H1 (cell line): ENCODE results near the gene CST7. TPM values are rescaled to one million over a fixed set of nuclear protein-coding genes. Genes with fewer than 3 reads are reported as not detected.

Experiments used
- CTCF ChIA-PET: fragments of 300-600 bp; sonication (Branson Sonifier 250); formaldehyde crosslinking; loops from one replicate; lab custom pipeline; 2021; ENCODE audit not compliant: partially characterized antibody; lab: Charles Lee
- POLR2A ChIA-PET: fragments of 300-600 bp; sonication (Branson Sonifier 250); formaldehyde crosslinking; loops from one replicate; lab custom pipeline; 2021; ENCODE audit warnings: inconsistent platforms; ENCODE audit not compliant: partially characterized antibody; lab: Charles Lee
- DNase-seq, 2 experiments: peaks; one replicate each; pipeline versions ENCODE4 v3.0.0 to v3.0.0-alpha.2; 2010 to 2022; ENCODE audit warnings: low spot score in 2 of 2, low read depth in 1 of 2, mixed read lengths in 1 of 2
- FAIRE-seq: peaks from 2 replicates; lab custom pipeline; 2011; peaks lifted over from hg19 to GRCh38; lab: Jason Lieb, UNC
- H2AFZ ChIP-seq: 2 replicates; pipeline ENCODE4 v1.8.1; 2012; ENCODE audit warnings: low read length, inconsistent platforms
- H2AK5ac ChIP-seq: 2 replicates; pipeline ENCODE4 v1.6.1; 2013; ENCODE audit warnings: low read depth, low read length
- H2BK120ac ChIP-seq: replicated peaks from 2 replicates; pipeline ENCODE3; 2013; ENCODE audit warnings: low read depth, low read length, inconsistent platforms
- H2BK12ac ChIP-seq: 2 replicates; pipeline ENCODE4 v1.6.1; 2013; ENCODE audit warnings: low read depth, low read length
- H2BK15ac ChIP-seq: 2 replicates; pipeline ENCODE4 v1.6.1; 2013; ENCODE audit warnings: low read length
- H2BK20ac ChIP-seq: 2 replicates; pipeline ENCODE4 v1.6.1; 2013; ENCODE audit warnings: low read length
- H2BK5ac ChIP-seq: 2 replicates; pipeline ENCODE4 v1.6.1; 2013; ENCODE audit warnings: low read depth, low read length
- H3K14ac ChIP-seq: 2 replicates; pipeline ENCODE4 v1.6.1; 2013; ENCODE audit warnings: inconsistent platforms; ENCODE audit not compliant: insufficient read length
- H3K18ac ChIP-seq: 2 replicates; pipeline ENCODE4 v1.6.1; 2013; ENCODE audit warnings: low read length; ENCODE audit errors: extremely low read depth
- H3K23ac ChIP-seq: 2 replicates; pipeline ENCODE4 v1.6.1; 2013; ENCODE audit warnings: inconsistent platforms; ENCODE audit not compliant: insufficient read length
- H3K23me2 ChIP-seq: 2 replicates; pipeline ENCODE4 v1.6.1; 2013; ENCODE audit warnings: low read depth, low read length
- H3K27ac ChIP-seq: 2 replicates; pipeline ENCODE4 v1.6.1; 2011; ENCODE audit warnings: low read depth, low read length, inconsistent platforms
- H3K27me3 ChIP-seq, 4 experiments: replicated peaks in 1 of 4; 1 replicate in 1 of 4; 2 replicates in 3 of 4; pipeline versions ENCODE4 v1.6.1 to v1.8.1; 2011 to 2013; ENCODE audit warnings: low read length in 3 of 4, mild to moderate bottlenecking in 3 of 4, inconsistent platforms in 2 of 4, mixed read lengths in 2 of 4, moderate library complexity in 1 of 4; ENCODE audit not compliant: control insufficient read depth in 3 of 4, insufficient read depth in 3 of 4; ENCODE audit errors: extremely low read depth in 1 of 4
- H3K36me3 ChIP-seq, 4 experiments: 2 replicates each; pipeline versions ENCODE4 v1.6.1 to v1.8.1; 2011 to 2013; ENCODE audit warnings: mild to moderate bottlenecking in 4 of 4, low read length in 3 of 4, moderate library complexity in 2 of 4, control low read depth in 1 of 4, inconsistent platforms in 1 of 4; ENCODE audit not compliant: insufficient read depth in 4 of 4, control insufficient read depth in 2 of 4
- H3K4ac ChIP-seq: replicated peaks from 2 replicates; pipeline ENCODE3; 2013; ENCODE audit warnings: low read length, low read depth, mixed read lengths, inconsistent platforms; ENCODE audit not compliant: insufficient read length
- H3K4me1 ChIP-seq, 4 experiments: replicated peaks in 1 of 4; 1 replicate in 1 of 4; 2 replicates in 3 of 4; pipeline versions ENCODE4 v1.6.1 to v1.8.1; 2011 to 2013; ENCODE audit warnings: low read length in 3 of 4, inconsistent platforms in 2 of 4, mixed read lengths in 1 of 4; ENCODE audit not compliant: insufficient read depth in 4 of 4, control insufficient read depth in 3 of 4
- H3K4me2 ChIP-seq, 2 experiments: 2 replicates each; pipeline versions ENCODE4 v1.6.1 to v1.8.1; 2011 to 2013; ENCODE audit warnings: low read depth in 2 of 2, low read length in 2 of 2, control low read depth in 1 of 2, inconsistent platforms in 1 of 2, mild to moderate bottlenecking in 1 of 2; ENCODE audit not compliant: insufficient read depth in 1 of 2
- H3K4me3 ChIP-seq, 4 experiments: fragments of 200-600, 300-600 bp in 1 of 4; sonication (generic), shearing (Covaris generic), sonication (Bioruptor Twin) in 1 of 4; 2 replicates each; pipeline versions ENCODE4 v1.5.1 to v1.8.1; 2011 to 2016; ENCODE audit warnings: low read length in 4 of 4, low read depth in 3 of 4, control low read depth in 2 of 4, inconsistent platforms in 2 of 4, mild to moderate bottlenecking in 2 of 4, mixed read lengths in 1 of 4, moderate library complexity in 1 of 4; ENCODE audit not compliant: insufficient read depth in 2 of 4; ENCODE audit errors: extremely low read depth in 1 of 4
- H3K56ac ChIP-seq: replicated peaks from 2 replicates; pipeline ENCODE3; 2013; ENCODE audit warnings: low read depth, mild to moderate bottlenecking, mixed read lengths, low read length, inconsistent platforms; ENCODE audit not compliant: insufficient read length
- H3K79me1 ChIP-seq: 2 replicates; pipeline ENCODE4 v1.6.1; 2013; ENCODE audit warnings: low read depth, low read length, control low read depth
- H3K79me2 ChIP-seq, 2 experiments: 2 replicates each; pipeline versions ENCODE4 v1.6.1 to v1.8.1; 2012 to 2013; ENCODE audit warnings: low read length in 2 of 2, mild to moderate bottlenecking in 2 of 2, inconsistent platforms in 1 of 2; ENCODE audit not compliant: insufficient read depth in 2 of 2, control insufficient read depth in 1 of 2
- H3K9ac ChIP-seq, 4 experiments: replicated peaks in 1 of 4; 1 replicate in 1 of 4; 2 replicates in 3 of 4; pipeline versions ENCODE4 v1.6.1 to v1.8.1; 2011 to 2013; ENCODE audit warnings: low read depth in 3 of 4, low read length in 3 of 4, control low read depth in 2 of 4, mild to moderate bottlenecking in 2 of 4, moderate library complexity in 2 of 4, inconsistent platforms in 1 of 4; ENCODE audit errors: extremely low read depth in 1 of 4
- H3K9me3 ChIP-seq, 2 experiments: 2 replicates each; pipeline versions ENCODE4 v1.6.1 to v1.8.1; 2012 to 2013; ENCODE audit warnings: mild to moderate bottlenecking in 2 of 2, moderate library complexity in 2 of 2, control low read depth in 1 of 2, inconsistent platforms in 1 of 2, low read depth in 1 of 2, low read length in 1 of 2, mixed read lengths in 1 of 2; ENCODE audit not compliant: insufficient read depth in 2 of 2
- H4K20me1 ChIP-seq, 2 experiments: replicated peaks in 1 of 2; 2 replicates each; pipeline versions ENCODE3 to v1.8.1; 2011 to 2013; ENCODE audit warnings: inconsistent platforms in 2 of 2, low read length in 2 of 2, mild to moderate bottlenecking in 1 of 2; ENCODE audit not compliant: insufficient read depth in 2 of 2, control insufficient read depth in 1 of 2
- H4K5ac ChIP-seq: 2 replicates; pipeline ENCODE4 v1.6.1; 2013; ENCODE audit warnings: low read length, low read depth, mixed read lengths, inconsistent platforms; ENCODE audit not compliant: insufficient read length
- H4K8ac ChIP-seq: 2 replicates; pipeline ENCODE4 v1.8.0; 2013; ENCODE audit warnings: mild to moderate bottlenecking, moderate library complexity, low read length, inconsistent platforms; ENCODE audit not compliant: insufficient read depth; ENCODE audit errors: extremely low read depth
- H4K91ac ChIP-seq: replicated peaks from 2 replicates; pipeline ENCODE3; 2013; ENCODE audit warnings: low read length, mixed read lengths, inconsistent platforms; ENCODE audit not compliant: insufficient read length
- CBX5 ChIP-seq: fragments of 300-800, 300-1000 bp; sonication (generic); IDR thresholded peaks from 2 replicates; pipeline ENCODE4 v1.7.1; 2016; ENCODE audit warnings: antibody characterized with exemption, low read length, low read depth
- CBX8 ChIP-seq: fragments of 300-800, 300-1000 bp; sonication (generic); IDR thresholded peaks from 2 replicates; pipeline ENCODE4 v1.7.1; 2016; ENCODE audit warnings: low read depth, low read length, borderline replicate concordance
- CHD1 ChIP-seq: IDR thresholded peaks from 2 replicates; pipeline ENCODE4 v1.6.1; 2012; ENCODE audit warnings: low read depth, low read length, improper control_type of control experiment
- EZH2 ChIP-seq: fragments of 200-600 bp; sonication (generic); IDR thresholded peaks from 2 replicates; pipeline ENCODE4 v1.7.1; 2012; ENCODE audit warnings: low read depth, mild to moderate bottlenecking, moderate library complexity, low read length, inconsistent platforms; ENCODE audit not compliant: severe bottlenecking
- RAD21 ChIP-seq, 2 experiments: IDR thresholded peaks in 1 of 2; conservative IDR thresholded peaks in 1 of 2; 2 replicates each; pipeline ENCODE4 v1.6.1; 2011; ENCODE audit warnings: low read depth in 2 of 2, low read length in 2 of 2, improper control_type of control experiment in 1 of 2, inconsistent platforms in 1 of 2, mild to moderate bottlenecking in 1 of 2, moderate library complexity in 1 of 2
- SAP30 ChIP-seq: fragments of 300-600 bp; sonication (generic); IDR thresholded peaks from 2 replicates; pipeline ENCODE4 v1.7.1; 2012; ENCODE audit warnings: low read length, moderate library complexity, mild to moderate bottlenecking, inconsistent platforms; ENCODE audit not compliant: insufficient read depth, insufficient replicate concordance
- YY1 ChIP-seq: IDR thresholded peaks from 2 replicates; pipeline ENCODE4 v1.6.1; 2011; ENCODE audit warnings: low read depth, mild to moderate bottlenecking, low read length
- ZNF274 ChIP-seq: IDR thresholded peaks from 2 replicates; pipeline ENCODE4 v1.7.0; 2012; ENCODE audit warnings: low read length, borderline replicate concordance; ENCODE audit errors: extremely low read depth
- WGBS, 2 experiments: shearing (Covaris generic) in 1 of 2; methylation state at CpG; one replicate each; pipeline versions ENCODE4 v1.1.6 to v1.1.7; 2013 to 2015; ENCODE audit warnings: low lambda C conversion rate in 2 of 2, mixed read lengths in 2 of 2, inconsistent platforms in 1 of 2, low coverage in 1 of 2, missing lambda C conversion rate in 1 of 2; ENCODE audit not compliant: insufficient replicate concordance in 2 of 2, insufficient coverage in 1 of 2, insufficient read length in 1 of 2; ENCODE audit errors: extremely low coverage in 1 of 2, missing lambda C conversion rate in 1 of 2; 5-methylcytosine and 5-hydroxymethylcytosine counted together
- long read RNA-seq, 2 experiments: library from RNA in 1 of 2; library from capped mRNA in 1 of 2; stranded (forward); transcript quantifications; one replicate each; pipeline ENCODE4 v2.0.0, GENCODE V29; 2021; ENCODE audit warnings: inconsistent platforms in 1 of 2
- polyA minus RNA-seq, 3 experiments: library from RNA; depleted of rRNA, polyadenylated mRNA; stranded (reverse); fragments of >200 nt; gene quantifications; 1 replicate in 2 of 3; 2 replicates in 1 of 3; pipeline ENCODE4 v1.2.3, GENCODE V29; 2011
- polyA plus RNA-seq, 7 experiments: library from polyadenylated mRNA; depleted of rRNA in 3 of 7; stranded (reverse) in 5 of 7; unstranded in 2 of 7; fragments of >200 nt in 5 of 7; fragments of 200-250 nt in 2 of 7; gene quantifications; 1 replicate in 5 of 7; 2 replicates in 1 of 7; 4 replicates in 1 of 7; pipeline versions ENCODE4 v1.2.1 to v1.2.3, GENCODE V29; 2011 to 2013; ENCODE audit warnings: missing spikeins in 2 of 7, mixed read lengths in 2 of 7
- total RNA-seq: library from RNA; stranded (reverse); fragmentation: NEBNext Ultra II Directional; extraction: Animal tissue kit (Norgen Biotek cat#: 25700); gene quantifications from 2 replicates; pipeline ENCODE4 v1.2.1, GENCODE V29; 2021
- TF ChIP-seq, protein P1 (sequence below): IDR thresholded peaks from 2 replicates; pipeline ENCODE4 v1.6.1; 2012; ENCODE audit warnings: inconsistent platforms

The CST7 gene, protein sequence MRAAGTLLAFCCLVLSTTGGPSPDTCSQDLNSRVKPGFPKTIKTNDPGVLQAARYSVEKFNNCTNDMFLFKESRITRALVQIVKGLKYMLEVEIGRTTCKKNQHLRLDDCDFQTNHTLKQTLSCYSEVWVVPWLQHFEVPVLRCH
- total RNA-seq (not detected in 2 replicates), polyA plus RNA-seq (2011; rRNA removed) (not detected in 2 replicates), polyA minus RNA-seq (2011; rRNA and poly(A)+ RNA removed) (not detected in 2 replicates)
- polyA plus RNA-seq (2011; cell fraction: cytosol; rRNA removed) = not detected
- not detected for polyA plus RNA-seq (2011; cell fraction: nucleus; rRNA removed)
- polyA plus RNA-seq (2012, experiment 1 of 2) = not detected in 4 replicates
- polyA plus RNA-seq (2012, experiment 2 of 2) = not detected
- not detected for polyA plus RNA-seq (2013, experiment 1 of 2)
- not detected for polyA plus RNA-seq (2013, experiment 2 of 2)
- polyA minus RNA-seq (2011; cell fraction: cytosol; rRNA and poly(A)+ RNA removed) = not detected
- polyA minus RNA-seq (2011; cell fraction: nucleus; rRNA and poly(A)+ RNA removed) = not detected
- long read RNA-seq, experiment 1 = 0 reads
- long read RNA-seq, experiment 2 = 0 reads

DNA sequence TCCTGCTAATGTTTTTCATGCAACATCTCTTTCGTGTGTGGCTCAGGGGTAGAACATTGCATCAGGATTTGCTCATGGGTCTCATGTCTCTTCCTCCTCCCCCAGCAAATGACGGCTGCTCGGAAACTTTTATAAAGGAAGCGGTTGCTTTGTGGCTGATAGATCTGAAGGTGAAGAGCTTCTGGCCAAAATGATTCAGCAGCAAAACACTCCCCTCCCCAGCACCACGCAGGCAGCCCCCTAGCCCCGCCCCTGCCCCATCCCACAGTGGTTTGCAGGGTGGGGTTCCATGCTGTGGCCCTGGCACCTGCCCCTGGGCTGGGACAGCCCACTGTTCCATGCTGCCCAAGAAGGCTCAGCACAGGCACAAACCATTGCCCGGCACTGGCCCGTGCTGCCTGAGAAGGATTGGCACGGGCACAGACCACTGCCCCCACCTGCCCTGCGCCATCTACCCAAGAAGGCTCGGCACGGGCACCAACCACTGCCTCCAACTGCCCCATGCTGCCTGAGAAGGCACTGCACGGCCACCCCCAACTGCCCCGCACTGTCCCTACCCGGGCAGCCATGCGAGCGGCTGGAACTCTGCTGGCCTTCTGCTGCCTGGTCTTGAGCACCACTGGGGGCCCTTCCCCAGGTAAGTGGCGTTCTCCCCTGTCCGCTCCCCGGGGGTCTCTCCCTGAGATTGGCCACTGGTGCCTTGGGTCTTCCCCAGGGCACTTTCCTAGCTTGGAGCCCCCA lies at the start of gene CST7:
Gene CST7, plus strand, starts transcription at position 331 of the 741 bp plus-strand sequence. Its CDS starts 237 bp downstream, at position 568.
- CTCF ChIA-PET = interaction anchor here (0.6 kb wide), 1 partner anchor 32 kb away, joined by 3 read pairs; no protein-coding TSS in a partner anchor
- TF ChIP-seq EZH2 (no peak), RAD21 (IDR thresholded peaks at IDR 0.05 in 1 of 2, conservative IDR thresholded peaks at IDR 0.05 in 1 of 2; ENCODE audit: low read depth in 2 of 2, low read length in 2 of 2) (no peak), CBX8 (no peak), SAP30 (no peak), ZNF274 (no peak), CHD1 (no peak), CBX5 (no peak), YY1 (no peak)
- TF ChIP-seq, protein P1, sequence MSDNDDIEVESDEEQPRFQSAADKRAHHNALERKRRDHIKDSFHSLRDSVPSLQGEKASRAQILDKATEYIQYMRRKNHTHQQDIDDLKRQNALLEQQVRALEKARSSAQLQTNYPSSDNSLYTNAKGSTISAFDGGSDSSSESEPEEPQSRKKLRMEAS = no peak

More for the DNA sequence above, at the start of gene CST7:
- H4K8ac ChIP-seq = no peak within 1 kb of the TSS
- H3K79me2 ChIP-seq = no peaks in the 10 kb centered on the region
- no peak within 1 kb of the TSS for H3K23ac ChIP-seq
- H2BK12ac ChIP-seq = no peak within 1 kb of the TSS
- H3K4me2 ChIP-seq = no peak within 1 kb of the TSS
- H3K4me1 ChIP-seq = peaks cover 0 to 2% (median 0%) of the 10 kb centered on the region in 4 experiments; a peak in 1 of 7 replicates
- no peaks in the 10 kb centered on the region for H3K27me3 ChIP-seq
- no peaks in the 10 kb centered on the region for H3K36me3 ChIP-seq
- no peak within 1 kb of the TSS for H2BK15ac ChIP-seq
- DNase-seq (no peak), FAIRE-seq (no peak)
- no peak within 1 kb of the TSS for H3K4ac ChIP-seq
- H2AK5ac ChIP-seq = no peak within 1 kb of the TSS
- H3K27ac ChIP-seq = no peak within 1 kb of the TSS
- POLR2A ChIA-PET = no interaction called here
- no peaks in the 10 kb centered on the region for H3K79me1 ChIP-seq
- no peak within 1 kb of the TSS for H3K18ac ChIP-seq
- 88% methylated on average over 20 of the region's 20 CpGs; no CpG with 5 or more reads in 1 of the 2 experiments for WGBS, 2 experiments
- no peak within 1 kb of the TSS for H4K5ac ChIP-seq
- H2AFZ ChIP-seq = no peak within 1 kb of the TSS
- H2BK20ac ChIP-seq = no peak within 1 kb of the TSS
- H3K56ac ChIP-seq = no peak within 1 kb of the TSS
- H3K4me3 ChIP-seq = no peak within 1 kb of the TSS
- H3K9me3 ChIP-seq = no peaks in the 10 kb centered on the region
- no peak within 1 kb of the TSS for H2BK5ac ChIP-seq
- peaks cover 0 to 3% of the 10 kb centered on the region in 2 experiments for H4K20me1 ChIP-seq
- H2BK120ac ChIP-seq = no peak within 1 kb of the TSS
- no peak within 1 kb of the TSS for H3K14ac ChIP-seq
- H3K23me2 ChIP-seq = no peaks in the 10 kb centered on the region
- H3K9ac ChIP-seq = no peak within 1 kb of the TSS
- no peak within 1 kb of the TSS for H4K91ac ChIP-seq
